MM.1S (cell line): Measurements from ENCODE around the gene SHC4.

Experiments used
- EZH2 ChIP-seq: fragments of 300-600 bp; sonication (generic); optimal IDR thresholded peaks from 2 replicates; pipeline ENCODE3; 2017; ENCODE audit warnings: low read depth, mild to moderate bottlenecking, antibody characterized with exemption, low read length, mixed read lengths
- EZH2phosphoT487 ChIP-seq: fragments of 300-600 bp; sonication (generic); IDR thresholded peaks from 2 replicates; pipeline ENCODE4 v1.6.1; 2018; ENCODE audit warnings: antibody characterized with exemption, low read length
- TF ChIP-seq, protein P1 (sequence below): fragments of 300-600 bp; sonication (generic); IDR thresholded peaks from 2 replicates; pipeline ENCODE4 v1.5.1; 2016; ENCODE audit warnings: antibody characterized with exemption, low read length, mixed read lengths

DNA sequence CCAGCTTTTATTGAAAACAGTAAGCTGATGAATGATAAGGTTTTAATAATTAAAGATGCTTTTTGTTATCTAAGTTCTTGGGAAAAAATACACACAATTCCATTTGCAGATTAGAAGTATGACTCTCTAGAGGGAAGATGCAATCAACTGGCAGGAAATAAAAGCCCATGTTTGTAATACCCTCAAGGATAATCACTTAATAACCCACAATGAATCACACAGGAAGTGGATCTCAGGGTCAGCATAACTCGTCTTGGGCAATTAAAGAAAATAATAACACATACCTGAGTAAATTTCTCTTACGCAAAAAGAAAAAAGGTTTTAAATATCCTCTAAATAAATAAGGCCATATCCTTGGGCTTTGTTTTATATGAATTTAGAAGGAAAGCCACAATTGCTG lies 95.2 kb downstream of the SHC4 start:
- TF ChIP-seq, protein P1, sequence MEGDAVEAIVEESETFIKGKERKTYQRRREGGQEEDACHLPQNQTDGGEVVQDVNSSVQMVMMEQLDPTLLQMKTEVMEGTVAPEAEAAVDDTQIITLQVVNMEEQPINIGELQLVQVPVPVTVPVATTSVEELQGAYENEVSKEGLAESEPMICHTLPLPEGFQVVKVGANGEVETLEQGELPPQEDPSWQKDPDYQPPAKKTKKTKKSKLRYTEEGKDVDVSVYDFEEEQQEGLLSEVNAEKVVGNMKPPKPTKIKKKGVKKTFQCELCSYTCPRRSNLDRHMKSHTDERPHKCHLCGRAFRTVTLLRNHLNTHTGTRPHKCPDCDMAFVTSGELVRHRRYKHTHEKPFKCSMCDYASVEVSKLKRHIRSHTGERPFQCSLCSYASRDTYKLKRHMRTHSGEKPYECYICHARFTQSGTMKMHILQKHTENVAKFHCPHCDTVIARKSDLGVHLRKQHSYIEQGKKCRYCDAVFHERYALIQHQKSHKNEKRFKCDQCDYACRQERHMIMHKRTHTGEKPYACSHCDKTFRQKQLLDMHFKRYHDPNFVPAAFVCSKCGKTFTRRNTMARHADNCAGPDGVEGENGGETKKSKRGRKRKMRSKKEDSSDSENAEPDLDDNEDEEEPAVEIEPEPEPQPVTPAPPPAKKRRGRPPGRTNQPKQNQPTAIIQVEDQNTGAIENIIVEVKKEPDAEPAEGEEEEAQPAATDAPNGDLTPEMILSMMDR = no peak
- TF ChIP-seq EZH2phosphoT487 (no peak), EZH2 (no peak)
